WI38 (cell line): Measurements from ENCODE around the gene FETUB.
"Not testable (repeated sequence)": the region's sequence is repeated elsewhere in the genome, so short reads cannot be mapped to it uniquely, and the experiment has no call there.

ENCODE experiments used
- H3K4me3 ChIP-seq: 2 replicates; pipeline ENCODE4 v1.5.1; 2011; ENCODE audit warnings: low read depth, mild to moderate bottlenecking, control low read depth, low read length
- TF ChIP-seq, protein P1 (sequence below): IDR thresholded peaks from 2 replicates; pipeline ENCODE4 v1.5.1; 2012; ENCODE audit warnings: low read depth, mild to moderate bottlenecking, control low read depth, low read length

Gene FETUB

DNA sequence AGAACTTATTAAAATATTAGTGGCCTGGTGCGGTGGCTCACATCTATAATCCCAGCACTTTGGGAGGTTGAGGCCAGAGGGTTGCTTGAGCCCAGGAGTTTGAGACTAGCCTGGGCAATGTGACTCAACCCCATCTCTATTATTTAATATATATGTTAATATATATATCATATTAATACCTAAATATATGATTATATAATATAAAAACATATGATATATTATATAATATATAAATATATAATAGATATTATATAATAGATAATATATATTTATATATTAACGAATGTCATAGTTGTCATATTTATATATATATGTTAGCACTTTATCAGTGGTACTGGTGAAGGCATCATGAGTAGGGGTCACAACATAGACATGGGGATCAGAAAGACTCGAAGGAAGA is 30.9 kb downstream of the FETUB start:
- no peak overlapping the region for H3K4me3 ChIP-seq
- TF ChIP-seq, protein P1, sequence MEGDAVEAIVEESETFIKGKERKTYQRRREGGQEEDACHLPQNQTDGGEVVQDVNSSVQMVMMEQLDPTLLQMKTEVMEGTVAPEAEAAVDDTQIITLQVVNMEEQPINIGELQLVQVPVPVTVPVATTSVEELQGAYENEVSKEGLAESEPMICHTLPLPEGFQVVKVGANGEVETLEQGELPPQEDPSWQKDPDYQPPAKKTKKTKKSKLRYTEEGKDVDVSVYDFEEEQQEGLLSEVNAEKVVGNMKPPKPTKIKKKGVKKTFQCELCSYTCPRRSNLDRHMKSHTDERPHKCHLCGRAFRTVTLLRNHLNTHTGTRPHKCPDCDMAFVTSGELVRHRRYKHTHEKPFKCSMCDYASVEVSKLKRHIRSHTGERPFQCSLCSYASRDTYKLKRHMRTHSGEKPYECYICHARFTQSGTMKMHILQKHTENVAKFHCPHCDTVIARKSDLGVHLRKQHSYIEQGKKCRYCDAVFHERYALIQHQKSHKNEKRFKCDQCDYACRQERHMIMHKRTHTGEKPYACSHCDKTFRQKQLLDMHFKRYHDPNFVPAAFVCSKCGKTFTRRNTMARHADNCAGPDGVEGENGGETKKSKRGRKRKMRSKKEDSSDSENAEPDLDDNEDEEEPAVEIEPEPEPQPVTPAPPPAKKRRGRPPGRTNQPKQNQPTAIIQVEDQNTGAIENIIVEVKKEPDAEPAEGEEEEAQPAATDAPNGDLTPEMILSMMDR = no peak

DNA sequence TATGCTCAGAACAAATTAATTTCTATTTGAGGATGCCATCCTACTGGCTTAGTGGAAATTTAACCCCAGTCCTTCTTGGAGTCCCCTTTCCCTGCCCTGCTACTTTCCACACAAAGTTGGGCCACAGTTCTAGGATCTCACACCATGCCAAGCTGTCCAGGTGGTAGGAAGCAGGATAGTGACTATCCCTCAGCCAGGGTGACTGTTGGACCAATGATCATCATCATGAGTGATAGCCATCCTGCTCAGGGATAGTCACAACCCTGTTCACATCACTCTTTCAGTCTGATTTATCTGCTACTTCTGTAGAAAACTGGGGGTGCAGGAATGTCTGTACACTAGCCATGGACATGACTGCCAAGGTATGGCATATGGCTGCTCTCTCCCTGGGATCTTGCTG is 38.4 kb downstream of the FETUB start:
- no peak overlapping the region for H3K4me3 ChIP-seq
- TF ChIP-seq, protein P1 = no peak

GRCh38 chr3:186679151-186679550 is 39.0 kb downstream of the FETUB start:
- TF ChIP-seq, protein P1 = no peak
- H3K4me3 ChIP-seq = no peak overlapping the region

DNA sequence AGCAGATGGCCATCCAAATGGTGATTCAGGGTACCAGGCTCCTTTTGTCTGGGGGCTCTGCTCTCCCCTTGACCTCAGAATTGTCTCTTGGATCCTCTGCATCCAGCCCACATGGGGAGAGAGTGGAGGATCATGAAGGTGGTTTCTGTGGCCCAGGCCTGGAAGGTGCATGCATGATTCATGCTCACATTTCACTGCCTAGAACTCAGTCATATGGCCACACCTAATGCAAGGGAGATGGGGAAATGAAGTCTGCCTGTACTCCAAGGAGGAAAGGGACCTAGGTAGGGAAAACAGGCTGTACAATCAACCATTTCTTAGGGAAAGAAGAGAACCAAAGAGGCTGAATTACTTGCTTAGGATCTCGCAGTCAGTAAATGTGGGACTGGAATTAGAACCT is 40.7 kb downstream of the FETUB start:
- H3K4me3 ChIP-seq = no peak overlapping the region
- TF ChIP-seq, protein P1 = no peak

GRCh38 chr3:186682812-186683211 is 42.6 kb downstream of the FETUB start:
- TF ChIP-seq, protein P1 = no peak
- H3K4me3 ChIP-seq = no peak overlapping the region

DNA sequence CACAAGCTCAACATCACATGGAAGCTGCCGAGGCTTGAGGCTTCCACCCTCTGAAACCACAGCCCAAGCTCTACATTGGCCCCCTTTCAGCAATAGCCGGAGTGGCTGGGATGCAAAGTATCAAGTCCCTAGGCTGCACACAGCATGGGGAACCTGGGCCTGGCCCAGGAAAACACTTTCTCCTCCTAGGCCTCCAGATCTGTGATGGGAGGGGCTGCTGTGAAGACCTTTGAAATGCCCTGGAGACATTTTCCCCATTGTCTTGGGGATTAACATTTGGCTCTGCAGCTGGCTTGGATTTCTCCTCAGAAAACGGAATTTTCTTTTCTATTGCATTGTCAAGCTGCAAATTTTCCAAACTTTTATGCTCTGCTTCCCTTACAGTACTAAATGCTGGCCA is 43.8 kb downstream of the FETUB start:
- H3K4me3 ChIP-seq = no peak overlapping the region
- TF ChIP-seq, protein P1 = no peak

DNA sequence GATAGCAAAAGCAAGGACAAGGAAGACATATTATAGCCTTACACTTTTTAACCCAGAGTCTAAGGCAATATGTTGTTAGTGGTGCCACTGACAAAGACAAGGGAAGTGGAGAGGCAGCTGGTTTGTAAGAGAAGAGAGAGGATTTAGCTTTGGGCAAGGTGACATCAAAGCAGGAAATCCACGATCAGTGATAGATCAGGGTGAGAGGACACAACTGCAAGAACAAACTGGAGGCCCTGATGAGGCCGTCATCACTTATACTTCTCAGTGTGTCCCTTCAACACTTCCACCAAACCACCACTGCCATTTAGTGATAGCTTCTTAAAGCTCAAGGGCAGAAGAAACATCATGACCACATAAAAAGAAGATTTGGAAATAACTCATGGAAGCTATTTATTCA is 46.3 kb downstream of the FETUB start:
- not testable (repeated sequence) for H3K4me3 ChIP-seq

DNA sequence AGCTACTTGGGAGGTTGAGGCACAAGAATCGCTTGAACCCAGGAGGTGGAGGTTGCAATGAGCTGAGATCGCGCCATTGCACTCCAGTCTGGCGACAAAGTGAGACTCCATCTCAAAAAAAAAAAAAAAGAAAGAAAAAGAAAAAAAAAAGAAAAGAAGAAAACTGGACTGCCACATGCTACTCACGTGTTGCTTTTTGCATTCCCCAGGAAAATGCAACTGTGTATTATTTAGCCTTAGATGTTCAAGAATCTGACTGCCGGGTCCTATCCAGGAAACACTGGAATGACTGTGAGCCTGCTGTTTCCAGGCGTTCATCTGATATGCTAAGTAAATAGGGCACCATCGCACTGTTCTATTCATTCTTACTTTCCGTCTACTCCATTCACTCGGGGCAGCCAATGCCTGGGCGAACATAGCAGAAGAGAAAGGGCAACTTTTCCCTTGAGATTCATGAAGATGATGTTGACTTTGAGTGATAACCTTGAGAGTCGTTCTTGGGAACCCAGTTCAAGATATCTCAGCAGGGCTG is 47.0 kb downstream of the FETUB start:
- H3K4me3 ChIP-seq = no peak overlapping the region
- TF ChIP-seq, protein P1 = no peak

- H3K4me3 ChIP-seq = not testable (repeated sequence)
Measured at GRCh38 chr3:186690304-186690703, 50.1 kb downstream of the FETUB start.
